ENCODE measurements around the gene TULP4.

- TF ChIP-seq BHLHE40 (IDR thresholded peaks at IDR 0.05; ENCODE audit: borderline replicate concordance) (no peak), SP1 (IDR thresholded peaks at IDR 0.05) (no peak), FOXM1 (IDR thresholded peaks at IDR 0.05; ENCODE audit: borderline replicate concordance) (no peak), SUZ12 (IDR thresholded peaks at IDR 0.05) (no peak), ELF4 (IDR thresholded peaks at IDR 0.05) (no peak), TARDBP (IDR thresholded peaks at IDR 0.05) (no peak), FOXA1 (IDR thresholded peaks at IDR 0.05) (no peak)
Observed at GRCh38 chr6:158284876-158285655, 27.2 kb upstream of the TULP4 start.
